CD4-positive, alpha-beta T cell (primary cell): Measurements from ENCODE around the gene S100A3. TPM values are rescaled to one million over a fixed set of nuclear protein-coding genes. Genes with fewer than 3 reads are reported as not detected.
A peak's percentile ranks its signal among the peaks of the same experiment; 100 is the strongest.

Experiments
- ATAC-seq: fragments of 200-7000 bp; cut with Tn5 transposase; one replicate; pipeline ENCODE4 v1.10.0; 2022; ENCODE audit warnings: mild to moderate bottlenecking; ENCODE audit not compliant: poor library complexity
- CTCF ChIA-PET: fragments of 350-600 bp; sonication (Branson Sonifier 250); formaldehyde crosslinking; loops from one replicate; lab custom pipeline; 2021; ENCODE audit warnings: antibody characterized with exemption, inconsistent platforms; lab: Charles Lee
- POLR2A ChIA-PET: fragments of 350-600 bp; sonication (Branson Sonifier 250); formaldehyde crosslinking; loops from one replicate; lab custom pipeline; 2021; ENCODE audit warnings: antibody characterized with exemption, inconsistent platforms; lab: Charles Lee
- DNase-seq, 14 experiments: peaks; one replicate each; pipeline ENCODE4 v3.0.0-alpha.2; 2013 to 2020; ENCODE audit warnings: mixed read lengths in 2 of 14
- H3K27ac ChIP-seq, 2 donors: one replicate each; pipeline versions ENCODE4 v1.5.1 to v1.7.0; 2013; ENCODE audit warnings: low read length in 2 of 2, low read depth in 1 of 2, mild to moderate bottlenecking in 1 of 2
- H3K27me3 ChIP-seq, 2 experiments: 1 replicate in 1 of 2; 2 replicates in 1 of 2; pipeline versions ENCODE4 v1.6.1 to v1.7.0; 2013; ENCODE audit warnings: low read length in 2 of 2, control low read depth in 1 of 2, mild to moderate bottlenecking in 1 of 2, moderate library complexity in 1 of 2; ENCODE audit not compliant: insufficient read depth in 2 of 2, control insufficient read depth in 1 of 2
- H3K36me3 ChIP-seq: one replicate; pipeline ENCODE4 v1.6.1; 2013; ENCODE audit warnings: low read length, control low read depth; ENCODE audit not compliant: insufficient read depth
- H3K4me1 ChIP-seq: one replicate; pipeline ENCODE4 v1.6.1; 2013; ENCODE audit warnings: low read length, control low read depth; ENCODE audit not compliant: insufficient read depth
- H3K4me3 ChIP-seq: one replicate; pipeline ENCODE4 v1.5.1; 2013; ENCODE audit warnings: mild to moderate bottlenecking, low read length, moderate library complexity
- H3K9me3 ChIP-seq, 2 experiments: 1 replicate in 1 of 2; 2 replicates in 1 of 2; pipeline versions ENCODE4 v1.6.1 to v1.7.0; 2013; ENCODE audit warnings: low read length in 2 of 2, mild to moderate bottlenecking in 2 of 2, control low read depth in 1 of 2, moderate library complexity in 1 of 2; ENCODE audit not compliant: control insufficient read depth in 1 of 2, insufficient read depth in 1 of 2
- H3K27ac Mint-ChIP-seq: one replicate; pipeline ENCODE4 v1.8.0; 2020; ENCODE audit warnings: mixed read lengths
- H3K27me3 Mint-ChIP-seq: one replicate; pipeline ENCODE4 v1.8.0; 2021; ENCODE audit warnings: mixed read lengths
- H3K36me3 Mint-ChIP-seq: one replicate; pipeline ENCODE4 v1.8.0; 2021; ENCODE audit warnings: low read depth, mixed read lengths
- H3K4me1 Mint-ChIP-seq: one replicate; pipeline ENCODE4 v1.8.0; 2021; ENCODE audit warnings: low read depth, mixed read lengths
- H3K4me3 Mint-ChIP-seq: one replicate; pipeline ENCODE4 v1.8.0; 2020; ENCODE audit warnings: mild to moderate bottlenecking, mixed read lengths
- H3K9me3 Mint-ChIP-seq: one replicate; pipeline ENCODE4 v1.8.0; 2020; ENCODE audit warnings: mixed read lengths
- CTCF ChIP-seq: fragments of 200-600 bp; IDR thresholded peaks from one replicate; pipeline ENCODE4 v1.8.0; 2022; ENCODE audit warnings: antibody characterized with exemption, mild to moderate bottlenecking
- intact Hi-C, 2 experiments: fragments of 100-400 bp; cut with DNase I in 1 of 2; cut with micrococcal nuclease in 1 of 2; formaldehyde crosslinking; loops; one replicate each; pipeline versions ENCODE4 v1.15.1 to v1.9.0; 2023 to 2025; cut with DNase I, micrococcal nuclease
- total RNA-seq, 174 experiments: library from RNA in 2 of 174; stranded (reverse) in 2 of 174; gene quantifications; one replicate each; pipeline ENCODE4 v1.2.3 and lab custom pipeline; 2021 to 2026

Gene S100A3
- total RNA-seq, 2 experiments from 2014 or later: not detected

- Mint-ChIP-seq H3K9me3 (no peaks in the 10 kb centered on the region), H3K4me3 (peak within 1 kb of the TSS; percentile 86), H3K27me3 (no peaks in the 10 kb centered on the region), H3K4me1 (peaks cover 90% of the 10 kb centered on the region), H3K36me3 (peaks cover 51% of the 10 kb centered on the region), H3K27ac (peak within 1 kb of the TSS; percentile 98)
- ATAC-seq (peak; percentile 25), DNase-seq (peak; percentile 35 to 83 (median 56))
- Histone ChIP-seq H3K4me1 (peaks cover 85% of the 10 kb centered on the region), H3K9me3 (no peaks in the 10 kb centered on the region), H3K27ac (peak within 1 kb of the TSS; percentile 71 to 74), H3K36me3 (peaks cover 26% of the 10 kb centered on the region), H3K27me3 (no peaks in the 10 kb centered on the region), H3K4me3 (peak within 1 kb of the TSS; percentile 13)
- no peak for TF ChIP-seq CTCF
- intact Hi-C loops: no loop called here
- ChIA-PET CTCF (interaction anchor here (1.3 to 6.4 kb wide), 4 partner anchors 7 to 32 kb away, joined by 4 to 55 read pairs (median 10); partner anchors contain the start of gene S100A6), POLR2A (interaction anchor here (0.6 to 3.4 kb wide), 8 partner anchors 9 to 1065 kb away, joined by 3 to 23 read pairs (median 4); partner anchors contain the start of genes CHTOP and ILF2)
Observed at GRCh38 chr1:153540394-153541361, 8.4 kb downstream of the S100A3 start, which contains the start of gene S100A5. S100A5 (minus strand) TSS chr1:153540934; CDS start chr1:153540191, 743 bp downstream.

- Mint-ChIP-seq H3K36me3 (peaks cover 51% of the 10 kb centered on the region), H3K4me1 (peaks cover 90% of the 10 kb centered on the region), H3K9me3 (no peaks in the 10 kb centered on the region), H3K27me3 (no peaks in the 10 kb centered on the region), H3K27ac (peak overlapping the region; percentile 98), H3K4me3 (peak overlapping the region; percentile 86)
- TF ChIP-seq CTCF: no peak
- Histone ChIP-seq H3K9me3 (no peaks in the 10 kb centered on the region), H3K36me3 (peaks cover 25% of the 10 kb centered on the region), H3K27ac (peak overlapping the region; percentile 71 to 74), H3K4me1 (peaks cover 85% of the 10 kb centered on the region), H3K4me3 (no peak overlapping the region), H3K27me3 (no peaks in the 10 kb centered on the region)
- DNase-seq (no peak), ATAC-seq (no peak)
- ChIA-PET CTCF (interaction anchor here (2.7 kb wide), 1 partner anchor 29 kb away, joined by 15 read pairs; no protein-coding TSS in a partner anchor), POLR2A (interaction anchor here (2.0 to 3.4 kb wide), 3 partner anchors 7 to 95 kb away, joined by 8 to 23 read pairs (median 19); partner anchors contain the start of gene CHTOP)
- intact Hi-C loops: loop anchor here in 1 of 2 experiments (5.0 kb wide), 1 partner anchor 133 kb away; the partner anchor contains the start of gene ILF2
Observed at GRCh38 chr1:153539395-153540093, 9.5 kb downstream of the S100A3 start.

- POLR2A ChIA-PET: interaction anchor here (0.8 kb wide), 1 partner anchor 96 kb away, joined by 4 read pairs; the partner anchor contains the start of gene CHTOP
- Histone ChIP-seq H3K4me3 (no peak overlapping the region), H3K9me3 (no peaks in the 10 kb centered on the region), H3K36me3 (peaks cover 22% of the 10 kb centered on the region), H3K27ac (no peak overlapping the region), H3K27me3 (no peaks in the 10 kb centered on the region), H3K4me1 (peaks cover 85% of the 10 kb centered on the region)
- Mint-ChIP-seq H3K9me3 (no peaks in the 10 kb centered on the region), H3K27ac (peak overlapping the region; percentile 99), H3K27me3 (no peaks in the 10 kb centered on the region), H3K36me3 (peaks cover 41% of the 10 kb centered on the region), H3K4me1 (peaks cover 90% of the 10 kb centered on the region), H3K4me3 (peak overlapping the region; percentile 51)
- intact Hi-C loops: loop anchor here in 1 of 2 experiments (5.0 kb wide), 1 partner anchor 134 kb away; the partner anchor contains the start of gene ILF2
- ATAC-seq (no peak), DNase-seq (no peak)
- CTCF ChIA-PET: no interaction called here
- TF ChIP-seq CTCF: no peak
Observed at GRCh38 chr1:153538315-153538821, 10.7 kb downstream of the S100A3 start.
